GM18868 (cell line): ENCODE data around the gene IGF1R.
"Not testable (repeated sequence)": the region's sequence is repeated elsewhere in the genome, so short reads cannot be mapped to it uniquely, and the experiment has no call there.

ENCODE experiments used
- ATAC-seq: cut with Tn5 transposase; IDR thresholded peaks from one replicate; pipeline ENCODE4 v1.9.1; 2021; ENCODE audit warnings: mild to moderate bottlenecking, moderate library complexity; ENCODE audit not compliant: unreplicated experiment

IGF1R gene

DNA sequence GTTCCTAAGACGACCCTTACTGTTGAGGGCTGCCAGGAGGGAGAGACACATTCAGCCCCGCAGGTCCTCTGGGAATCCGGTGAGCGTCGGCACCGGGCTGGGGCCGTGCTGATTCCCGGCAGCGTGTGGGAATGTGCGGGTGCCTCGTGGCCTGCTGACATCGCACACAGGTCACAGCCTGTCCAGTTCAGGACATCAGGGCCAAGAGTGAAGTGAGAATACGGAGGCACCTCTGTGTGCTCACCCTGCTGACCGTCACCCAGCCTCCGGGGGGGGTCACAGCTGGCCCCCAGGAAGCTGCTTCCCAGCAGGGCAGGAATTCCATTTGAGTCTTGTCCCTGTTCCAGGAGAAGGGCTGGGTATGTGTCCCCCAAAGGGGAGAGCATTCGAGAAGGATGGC, 305.6 kb downstream of the IGF1R start:
- no peak for ATAC-seq

- ATAC-seq, result no peak
Measured at GRCh38 chr15:98954411-98954810, 306.1 kb downstream of the IGF1R start.

DNA sequence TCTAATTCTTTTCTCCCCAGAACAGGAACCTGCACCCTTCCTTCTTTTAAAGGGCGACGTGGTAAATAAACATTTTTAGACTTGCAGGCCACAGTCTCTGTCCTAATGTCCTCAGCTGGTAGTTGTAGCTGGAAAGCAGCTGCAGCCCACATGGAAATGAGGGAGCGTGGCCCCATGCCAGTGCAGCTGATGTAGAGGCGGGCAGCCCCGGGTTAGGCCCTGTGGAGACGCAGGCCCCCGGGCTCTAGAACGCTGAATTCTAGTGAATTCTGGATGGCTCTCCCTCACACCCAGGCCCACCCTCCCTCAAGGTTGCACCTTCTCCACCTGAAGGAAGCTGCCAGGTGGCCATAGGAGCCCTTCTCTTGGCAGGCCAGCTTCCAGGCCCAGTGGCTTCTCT, 307.0 kb downstream of the IGF1R start:
- no peak for ATAC-seq

DNA sequence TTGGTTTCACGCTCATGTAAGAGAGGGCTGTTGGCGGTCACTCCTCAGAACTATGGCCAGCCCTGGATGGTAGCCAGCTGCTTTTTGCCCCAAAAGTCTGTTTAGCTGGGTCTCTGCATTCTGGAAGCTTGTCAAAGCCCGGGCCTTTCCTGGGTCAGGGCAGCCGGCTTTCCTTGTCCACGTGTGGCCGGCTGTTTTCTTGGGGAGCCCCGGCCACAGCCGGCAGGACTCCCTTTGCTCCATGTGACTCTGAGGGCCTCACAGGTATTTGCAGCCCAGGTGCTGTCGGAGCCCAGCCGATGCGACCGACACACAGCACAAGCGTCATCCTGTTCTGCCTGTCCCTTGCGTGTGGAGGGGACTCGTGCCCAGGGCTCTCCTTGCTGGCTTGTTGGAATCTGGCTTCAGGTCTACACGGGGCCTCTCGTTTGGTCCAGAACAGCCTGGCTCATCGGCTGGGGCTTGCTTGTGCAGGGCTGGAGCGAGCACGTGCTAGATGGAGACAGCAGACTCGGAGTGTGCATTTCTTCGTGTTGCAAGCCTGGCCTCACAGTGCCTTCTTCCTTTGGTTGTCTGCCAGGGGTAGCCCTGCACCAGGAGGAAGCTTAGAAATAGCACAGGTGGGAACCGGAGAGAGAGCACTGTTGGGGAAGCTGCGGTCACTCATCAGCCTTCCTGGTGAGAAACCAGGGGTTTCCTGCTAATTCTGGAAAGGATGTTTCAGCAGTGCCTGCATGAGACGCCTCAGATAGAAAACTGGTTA, 307.8 kb downstream of the IGF1R start:
- no peak for ATAC-seq

GRCh38 chr15:98956796-98957553, 308.6 kb downstream of the IGF1R start:
- ATAC-seq, result no peak

DNA sequence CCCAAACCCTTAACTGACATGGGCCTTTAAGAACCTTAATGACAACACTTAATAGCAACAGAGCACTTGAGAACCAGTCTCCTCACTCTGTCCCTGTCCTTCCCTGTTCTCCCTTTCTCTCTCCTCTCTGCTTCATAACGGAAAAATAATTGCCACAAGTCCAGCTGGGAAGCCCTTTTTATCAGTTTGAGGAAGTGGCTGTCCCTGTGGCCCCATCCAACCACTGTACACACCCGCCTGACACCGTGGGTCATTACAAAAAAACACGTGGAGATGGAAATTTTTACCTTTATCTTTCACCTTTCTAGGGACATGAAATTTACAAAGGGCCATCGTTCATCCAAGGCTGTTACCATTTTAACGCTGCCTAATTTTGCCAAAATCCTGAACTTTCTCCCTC, 309.3 kb downstream of the IGF1R start:
- no peak for ATAC-seq

- ATAC-seq, result no peak
Measured at GRCh38 chr15:98958076-98958475, 309.7 kb downstream of the IGF1R start.

GRCh38 chr15:98958918-98959639, 310.7 kb downstream of the IGF1R start:
- no peak for ATAC-seq

DNA sequence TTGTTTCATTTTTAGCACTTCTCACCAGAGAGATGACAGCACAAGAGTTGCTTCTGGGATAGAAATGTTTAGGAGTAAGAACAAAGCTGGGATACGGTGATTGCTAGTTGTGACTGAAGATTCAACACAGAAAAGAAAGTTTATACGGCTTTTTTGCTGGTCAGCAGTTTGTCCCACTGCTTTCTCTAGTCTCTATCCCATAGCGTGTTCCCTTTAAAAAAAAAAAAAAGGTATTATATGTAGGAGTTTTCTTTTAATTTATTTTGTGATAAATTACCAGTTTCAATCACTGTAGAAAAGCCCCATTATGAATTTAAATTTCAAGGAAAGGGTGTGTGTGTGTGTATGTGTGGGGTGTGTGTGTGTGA, 311.3 kb downstream of the IGF1R start:
- ATAC-seq, result no peak

GRCh38 chr15:98960555-98961050, 312.3 kb downstream of the IGF1R start:
- ATAC-seq, result no peak

DNA sequence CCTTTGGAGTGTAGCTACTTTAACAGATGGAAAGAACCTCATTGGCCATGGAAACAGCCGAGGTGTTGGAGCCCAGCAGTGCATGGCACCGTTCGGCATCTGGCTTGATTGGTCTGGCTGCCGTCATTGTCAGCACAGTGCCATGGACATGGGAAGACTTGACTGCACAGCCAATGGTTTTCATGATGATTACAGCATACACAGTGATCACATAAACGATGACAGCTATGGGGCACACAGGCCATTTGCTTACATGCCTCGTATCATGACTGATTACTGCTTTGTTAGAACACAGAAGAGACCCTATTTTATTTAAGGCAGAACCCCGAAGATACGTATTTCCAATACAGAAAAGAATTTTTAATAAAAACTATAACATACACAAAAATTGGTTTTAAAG, 315.1 kb downstream of the IGF1R start:
- ATAC-seq, result no peak

DNA sequence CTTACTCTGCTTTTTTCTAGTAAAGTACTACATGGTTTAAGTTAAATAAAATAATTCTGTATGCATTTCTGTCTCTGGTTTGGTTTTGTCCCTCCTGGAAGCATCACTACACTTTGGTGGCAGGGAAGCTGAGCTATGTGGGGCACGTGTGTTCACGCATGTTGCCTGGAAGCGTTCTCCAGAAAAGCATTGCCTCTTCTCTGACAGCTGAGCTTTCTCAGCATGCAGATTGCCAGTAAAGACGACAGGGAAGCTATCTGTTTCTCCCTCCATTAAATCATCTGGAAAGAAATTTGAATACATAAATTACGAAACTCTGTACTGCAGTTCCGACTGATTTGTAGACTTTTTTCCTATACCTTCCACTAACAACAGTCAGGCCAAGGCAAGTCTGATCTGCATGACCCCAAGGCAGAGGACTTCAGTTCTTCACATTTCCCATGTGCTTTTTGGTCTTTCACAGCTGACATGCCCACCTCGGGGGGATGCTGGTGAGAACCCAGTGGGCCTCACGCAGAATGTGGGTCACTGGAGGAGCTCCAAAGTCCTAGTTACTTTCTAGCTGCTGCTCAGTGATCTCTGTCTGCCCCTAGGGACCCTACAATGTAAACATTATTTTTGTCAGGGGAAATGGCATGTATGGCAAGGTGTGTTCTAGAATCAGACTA, 316.3 kb downstream of the IGF1R start:
- no peak for ATAC-seq

GRCh38 chr15:98965134-98965491, 316.8 kb downstream of the IGF1R start:
- ATAC-seq, result not testable (repeated sequence)

DNA sequence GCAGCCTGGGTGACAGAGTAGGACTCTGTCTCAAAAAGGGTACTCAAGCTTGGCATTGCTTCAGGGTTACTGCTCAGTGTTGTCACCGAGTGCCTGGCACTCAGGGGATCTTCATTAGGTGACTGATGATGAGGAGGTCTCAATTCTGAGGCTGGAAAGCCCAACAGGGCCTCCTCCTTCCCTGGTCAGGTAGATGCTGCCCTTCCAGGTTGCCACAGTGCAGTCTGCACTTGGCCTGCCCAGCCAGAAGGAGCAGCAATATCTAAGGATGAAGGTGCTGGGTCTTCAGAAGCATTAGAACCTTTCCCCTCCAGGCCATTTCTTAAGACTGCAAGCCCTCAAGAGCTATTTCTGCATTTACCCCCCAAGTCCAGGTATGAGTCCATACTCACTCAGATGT, 317.3 kb downstream of the IGF1R start:
- ATAC-seq, result no peak

GRCh38 chr15:98966091-98966787, 317.9 kb downstream of the IGF1R start:
- no peak for ATAC-seq

GRCh38 chr15:98967096-98967495, 318.8 kb downstream of the IGF1R start:
- no peak for ATAC-seq

DNA sequence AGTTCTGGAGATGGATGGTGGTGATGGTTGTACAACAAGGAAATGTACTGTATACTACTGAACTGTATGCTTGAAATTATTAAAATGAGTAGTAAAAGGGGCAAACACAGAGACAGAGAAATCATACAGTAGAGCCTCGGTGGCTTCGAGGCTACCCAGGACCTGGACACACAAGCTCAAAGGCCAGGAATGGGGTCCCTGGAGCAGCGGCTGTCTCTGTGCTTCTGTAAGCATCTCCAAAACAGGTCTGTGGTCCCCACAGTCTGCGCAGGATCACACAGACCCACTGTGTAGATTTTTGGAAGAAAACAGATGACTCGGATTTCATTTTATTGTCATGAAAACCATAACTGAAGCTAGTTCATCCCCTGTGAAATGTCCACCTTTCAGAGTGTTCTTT, 319.6 kb downstream of the IGF1R start:
- ATAC-seq, result no peak

DNA sequence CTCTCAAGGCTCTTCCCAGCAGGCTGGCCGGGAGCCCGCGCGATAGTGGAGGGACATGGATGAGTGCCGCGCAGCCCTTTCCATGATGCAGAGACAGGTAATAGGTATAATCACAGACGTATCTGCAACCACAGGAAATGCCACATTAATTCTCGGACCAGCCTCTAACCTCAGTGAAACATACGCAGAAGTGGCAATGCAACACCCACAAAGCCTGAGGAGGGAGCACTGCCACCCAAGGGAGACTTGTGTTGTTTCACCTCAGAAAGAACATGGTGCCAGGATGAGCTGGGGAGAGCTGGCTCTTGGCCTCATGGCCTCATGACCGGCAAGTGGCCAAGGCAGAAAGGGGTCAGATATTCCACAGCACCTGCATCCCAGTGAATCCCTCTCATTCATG, 320.2 kb downstream of the IGF1R start:
- ATAC-seq, result no peak

GRCh38 chr15:98969126-98969735, 320.9 kb downstream of the IGF1R start:
- ATAC-seq, result no peak

- ATAC-seq, result no peak
Measured at GRCh38 chr15:98970799-98971198, 322.5 kb downstream of the IGF1R start.
